ENCODE data around the gene BPIFB1.

DNA sequence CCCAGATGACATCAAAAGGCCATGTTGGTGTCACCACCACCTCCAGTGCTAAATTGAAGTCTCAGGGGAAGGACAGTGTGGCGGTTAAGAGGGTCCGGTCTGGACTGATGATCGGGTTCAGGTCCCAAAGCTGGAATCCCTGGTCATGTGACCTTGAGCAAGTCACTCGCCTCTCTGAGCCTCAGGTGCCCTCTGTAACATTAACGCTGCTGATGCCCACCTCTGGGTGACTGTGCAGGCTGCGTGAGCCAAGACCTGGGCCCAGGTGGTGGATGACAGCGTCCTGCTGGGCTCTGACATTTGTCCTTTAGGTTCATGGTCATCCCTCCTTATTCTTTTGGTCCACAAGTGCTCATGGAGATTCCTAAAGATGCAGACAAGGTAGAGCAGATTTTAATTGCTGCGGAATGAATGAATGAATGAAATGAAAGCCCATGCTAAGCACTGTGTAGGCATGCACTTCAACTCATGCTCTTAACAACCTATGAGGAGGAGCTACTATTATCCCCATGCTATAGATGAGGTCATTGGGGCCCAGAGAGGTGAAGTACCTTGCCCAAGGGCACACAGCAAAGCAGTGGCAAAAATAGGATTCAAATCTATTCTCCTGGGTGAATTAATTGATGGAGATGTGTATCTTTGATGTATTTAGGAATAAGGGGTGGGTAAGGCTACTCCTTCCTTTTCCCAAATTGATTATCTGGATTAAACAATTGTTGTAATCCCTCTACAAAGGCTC, 649 bp upstream of the BPIFB1 start:
- no peak for TF ChIP-seq STAT3 (IDR thresholded peaks at IDR 0.05; ENCODE audit: low read depth, low read length)
- TF ChIP-seq SUPT20H (IDR thresholded peaks at IDR 0.05; ENCODE audit: borderline replicate concordance, control insufficient read depth, low read depth, low read length), result no peak
- no peak for TF ChIP-seq POLR2AphosphoS2 (IDR thresholded peaks at IDR 0.05; ENCODE audit: low read depth, low read length)
- TF ChIP-seq POLR2A (IDR thresholded peaks at IDR 0.05; ENCODE audit: low read depth, low read length), result no peak
- TF ChIP-seq, protein P1, sequence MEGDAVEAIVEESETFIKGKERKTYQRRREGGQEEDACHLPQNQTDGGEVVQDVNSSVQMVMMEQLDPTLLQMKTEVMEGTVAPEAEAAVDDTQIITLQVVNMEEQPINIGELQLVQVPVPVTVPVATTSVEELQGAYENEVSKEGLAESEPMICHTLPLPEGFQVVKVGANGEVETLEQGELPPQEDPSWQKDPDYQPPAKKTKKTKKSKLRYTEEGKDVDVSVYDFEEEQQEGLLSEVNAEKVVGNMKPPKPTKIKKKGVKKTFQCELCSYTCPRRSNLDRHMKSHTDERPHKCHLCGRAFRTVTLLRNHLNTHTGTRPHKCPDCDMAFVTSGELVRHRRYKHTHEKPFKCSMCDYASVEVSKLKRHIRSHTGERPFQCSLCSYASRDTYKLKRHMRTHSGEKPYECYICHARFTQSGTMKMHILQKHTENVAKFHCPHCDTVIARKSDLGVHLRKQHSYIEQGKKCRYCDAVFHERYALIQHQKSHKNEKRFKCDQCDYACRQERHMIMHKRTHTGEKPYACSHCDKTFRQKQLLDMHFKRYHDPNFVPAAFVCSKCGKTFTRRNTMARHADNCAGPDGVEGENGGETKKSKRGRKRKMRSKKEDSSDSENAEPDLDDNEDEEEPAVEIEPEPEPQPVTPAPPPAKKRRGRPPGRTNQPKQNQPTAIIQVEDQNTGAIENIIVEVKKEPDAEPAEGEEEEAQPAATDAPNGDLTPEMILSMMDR (IDR thresholded peaks at IDR 0.05 in 2 of 3, conservative IDR thresholded peaks at IDR 0.05 in 1 of 3; ENCODE audit: control insufficient read depth in 2 of 3, extremely low read depth in 1 of 3, insufficient read depth in 1 of 3, low read depth in 3 of 3, low read length in 3 of 3), result no peak
